ENCODE measurements around the gene DDX31.

DDX31 gene

DNA sequence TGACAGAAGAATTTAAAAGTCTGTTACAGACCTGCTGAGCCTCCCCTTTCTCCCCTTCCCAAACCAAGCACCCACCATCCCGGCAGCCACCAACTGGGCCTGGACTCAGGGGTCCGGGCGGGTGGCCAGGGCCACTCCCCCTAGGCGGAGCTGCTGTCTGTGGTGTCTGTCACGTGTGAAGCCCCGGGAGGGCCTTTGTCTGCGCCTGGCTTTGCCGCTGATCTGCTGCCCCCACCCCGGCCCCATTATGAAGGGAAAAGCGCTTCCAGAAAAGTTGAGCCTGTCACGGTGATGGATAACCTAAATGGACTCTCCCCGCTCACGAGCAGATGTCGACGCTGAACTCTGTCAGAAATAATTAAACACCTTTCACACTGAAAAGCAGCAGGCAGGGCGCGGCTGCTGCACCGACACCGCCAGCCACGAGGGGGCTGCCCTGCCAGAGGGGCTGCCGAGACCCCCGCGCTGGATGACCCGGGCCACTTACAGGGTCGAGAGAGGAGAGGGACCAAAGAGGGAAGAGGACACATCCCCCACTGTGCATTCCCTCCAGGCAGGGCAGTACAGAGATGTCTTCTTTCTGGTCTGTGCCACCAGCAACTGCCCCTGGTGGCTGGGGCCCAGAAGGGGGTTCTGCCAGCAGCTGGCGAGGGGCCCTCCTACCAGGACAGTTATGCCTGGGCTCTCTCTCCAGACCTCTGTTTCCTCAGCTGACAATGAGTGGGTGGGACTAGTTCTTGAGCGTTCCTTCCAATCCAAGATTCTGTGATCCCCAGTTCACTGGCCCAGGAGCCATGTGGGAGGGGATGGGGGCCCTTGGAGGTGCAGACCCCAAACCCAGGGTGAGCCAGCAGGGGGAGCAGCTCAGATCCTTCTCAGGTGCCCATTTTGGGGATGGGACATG is 123.4 kb downstream of the DDX31 start:
- DNase-seq (ENCODE audit: low spot score): no peak

DNA sequence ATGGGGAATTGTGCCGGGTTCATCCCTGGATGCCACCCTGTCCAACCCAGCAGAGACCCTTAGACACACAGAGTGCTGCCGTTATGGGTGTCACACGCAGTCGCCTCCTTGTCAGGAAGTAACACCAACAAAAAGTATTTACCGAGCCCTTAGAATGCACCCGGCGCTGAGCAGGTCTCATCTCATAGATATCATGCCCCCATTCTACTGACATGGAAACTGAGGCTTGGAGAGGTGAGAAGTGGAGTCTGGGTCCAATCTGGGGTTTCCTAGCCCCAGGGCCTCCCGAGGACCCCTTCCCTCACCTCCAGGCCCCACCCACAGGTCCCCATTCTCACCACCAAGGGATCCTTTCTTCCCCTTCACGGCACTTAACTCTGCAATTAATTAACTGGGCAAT is 124.2 kb downstream of the DDX31 start:
- DNase-seq (ENCODE audit: low spot score): no peak

DNA sequence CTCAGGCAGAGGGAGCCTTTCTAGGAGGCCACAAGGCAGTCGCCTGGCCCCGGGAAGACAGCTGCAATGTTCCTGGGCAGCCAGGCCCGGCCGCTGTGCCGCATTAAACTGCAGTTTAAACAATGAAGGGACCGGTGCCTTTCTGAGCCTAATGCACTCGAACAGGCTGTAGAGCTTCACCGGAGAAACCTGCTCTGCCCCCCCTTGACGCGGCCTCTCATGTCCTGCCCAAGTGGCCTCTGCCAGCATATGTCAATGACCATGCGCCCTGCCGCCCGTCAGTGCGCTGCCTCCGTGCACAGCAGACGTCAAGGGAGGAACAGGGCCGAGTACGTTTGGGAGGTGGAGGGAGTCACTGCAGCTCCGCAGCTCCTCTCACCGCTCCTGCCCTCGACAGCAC is 125.8 kb downstream of the DDX31 start:
- no peak for DNase-seq (ENCODE audit: low spot score)

DNA sequence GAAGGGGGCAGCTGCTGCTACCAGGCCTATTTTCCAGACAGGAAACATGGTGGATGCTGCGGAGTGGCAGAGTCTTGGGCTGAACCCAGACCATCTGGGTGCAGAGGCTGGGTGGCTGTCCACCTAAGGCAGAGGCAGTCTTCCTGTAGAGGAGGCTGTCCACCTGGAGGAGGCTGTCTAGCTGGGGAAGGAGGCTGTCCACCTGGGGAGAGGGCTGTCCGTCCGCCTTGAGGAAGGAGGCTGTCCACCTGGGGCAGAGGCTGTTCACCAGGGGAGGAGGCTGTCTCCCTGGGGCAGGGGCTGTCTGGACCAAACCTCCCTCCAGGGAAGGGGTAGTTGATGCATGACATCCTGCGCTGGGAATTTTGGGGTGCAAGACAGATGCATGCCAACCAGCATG is 126.5 kb downstream of the DDX31 start:
- no peak for DNase-seq (ENCODE audit: low spot score)
